ENCODE results near the gene GPR42. TPM values are rescaled to one million over a fixed set of nuclear protein-coding genes. Genes with fewer than 3 reads are reported as not detected.

GPR42 gene
- total and polyA plus RNA-seq, 7 donors, result not detected

DNA sequence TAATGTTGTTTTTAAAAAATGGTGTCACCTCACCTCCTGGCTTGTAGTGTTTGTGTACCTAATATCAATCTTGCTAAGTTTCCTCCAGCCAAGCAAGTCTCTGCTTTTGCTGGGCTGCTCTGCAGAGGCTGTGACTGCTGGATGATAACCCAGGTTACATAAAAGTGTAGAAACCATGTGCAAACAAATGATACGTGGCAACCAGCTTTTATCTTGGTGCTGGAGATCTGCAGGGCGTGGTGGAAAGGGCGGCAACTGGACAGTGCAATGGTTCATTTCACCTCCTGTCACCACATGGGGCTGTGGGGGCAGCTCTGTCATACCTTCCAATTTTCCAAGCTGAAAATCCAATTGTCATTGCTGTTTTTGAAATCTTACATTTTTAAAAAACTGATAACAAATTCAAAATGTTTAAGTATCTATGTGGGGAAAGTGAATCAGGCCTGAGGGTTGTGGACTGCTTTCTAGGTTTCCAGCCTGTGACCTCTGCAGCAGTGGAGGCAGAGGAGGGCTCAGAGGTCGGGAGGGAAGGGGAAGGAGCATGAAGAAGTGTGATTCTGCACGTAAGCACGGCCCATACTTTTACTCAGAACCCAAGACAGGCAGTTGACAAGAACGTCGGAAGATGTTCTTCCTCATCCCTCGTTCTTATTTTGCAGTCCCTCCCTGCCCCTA is 9.7 kb downstream of the GPR42 start:
- H3K4me3 ChIP-seq, result no peak overlapping the region
- TF ChIP-seq, protein P1, sequence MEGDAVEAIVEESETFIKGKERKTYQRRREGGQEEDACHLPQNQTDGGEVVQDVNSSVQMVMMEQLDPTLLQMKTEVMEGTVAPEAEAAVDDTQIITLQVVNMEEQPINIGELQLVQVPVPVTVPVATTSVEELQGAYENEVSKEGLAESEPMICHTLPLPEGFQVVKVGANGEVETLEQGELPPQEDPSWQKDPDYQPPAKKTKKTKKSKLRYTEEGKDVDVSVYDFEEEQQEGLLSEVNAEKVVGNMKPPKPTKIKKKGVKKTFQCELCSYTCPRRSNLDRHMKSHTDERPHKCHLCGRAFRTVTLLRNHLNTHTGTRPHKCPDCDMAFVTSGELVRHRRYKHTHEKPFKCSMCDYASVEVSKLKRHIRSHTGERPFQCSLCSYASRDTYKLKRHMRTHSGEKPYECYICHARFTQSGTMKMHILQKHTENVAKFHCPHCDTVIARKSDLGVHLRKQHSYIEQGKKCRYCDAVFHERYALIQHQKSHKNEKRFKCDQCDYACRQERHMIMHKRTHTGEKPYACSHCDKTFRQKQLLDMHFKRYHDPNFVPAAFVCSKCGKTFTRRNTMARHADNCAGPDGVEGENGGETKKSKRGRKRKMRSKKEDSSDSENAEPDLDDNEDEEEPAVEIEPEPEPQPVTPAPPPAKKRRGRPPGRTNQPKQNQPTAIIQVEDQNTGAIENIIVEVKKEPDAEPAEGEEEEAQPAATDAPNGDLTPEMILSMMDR (IDR thresholded peaks at IDR 0.05), result no peak
- H3K36me3 ChIP-seq (ENCODE audit: insufficient read depth in 1 of 2, low read depth in 1 of 2), result no peaks in the 10 kb centered on the region
- 51 to 58% (median 57%) methylated on average over 9 of the region's 9 CpGs for WGBS, 3 donors
- no peak overlapping the region for H3K27ac ChIP-seq
- no peaks in the 10 kb centered on the region for H3K4me1 ChIP-seq
- no peaks in the 10 kb centered on the region for H3K9me3 ChIP-seq
- ATAC-seq (no peak), DNase-seq (no peak)
- peaks cover 0 to 2% (median 0%) of the 10 kb centered on the region in 3 donors for H3K27me3 ChIP-seq (ENCODE audit: insufficient read depth in 3 of 3, low read length in 2 of 3)
- intact Hi-C loops (cut with DNase I), result no loop called here

GRCh38 chr19:35381318-35381717 is 10.4 kb downstream of the GPR42 start:
- no peak overlapping the region for H3K4me3 ChIP-seq
- H3K27me3 ChIP-seq (ENCODE audit: insufficient read depth in 3 of 3, low read length in 2 of 3), result peaks cover 0 to 2% (median 0%) of the 10 kb centered on the region in 3 donors
- no peak for ATAC-seq
- TF ChIP-seq, protein P1 (IDR thresholded peaks at IDR 0.05), result no peak
- H3K27ac ChIP-seq, result no peak overlapping the region
- intact Hi-C loops (cut with DNase I), result no loop called here
- no peaks in the 10 kb centered on the region for H3K36me3 ChIP-seq (ENCODE audit: insufficient read depth in 1 of 2, low read depth in 1 of 2)
- 42 to 67% (median 56%) methylated on average over 3 of the region's 3 CpGs for whole genome bisulfite sequencing, 3 donors
- H3K4me1 ChIP-seq, result no peaks in the 10 kb centered on the region
- no peak for DNase-seq
- no peaks in the 10 kb centered on the region for H3K9me3 ChIP-seq

DNA sequence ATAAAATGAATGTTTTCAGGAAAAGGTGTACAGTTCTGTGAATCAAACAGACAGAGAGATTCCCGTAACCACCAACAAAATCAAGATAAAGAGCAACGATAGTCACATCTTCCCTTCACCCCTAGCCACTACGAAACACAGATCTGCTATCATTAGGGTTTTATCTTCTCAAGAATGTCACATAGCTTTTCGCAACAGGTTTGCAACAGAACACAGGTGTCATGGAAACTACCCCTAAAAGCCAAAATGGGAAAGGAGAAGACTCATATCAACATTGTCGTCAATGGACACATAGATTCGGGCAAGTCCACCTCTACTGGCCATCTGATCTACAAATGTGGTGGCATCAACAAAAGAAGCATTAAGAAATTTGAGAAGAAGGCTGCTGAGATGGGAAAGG is 11.1 kb downstream of the GPR42 start:
- Histone ChIP-seq H3K9me3 (no peaks in the 10 kb centered on the region), H3K4me3 (no peak overlapping the region), H3K27ac (no peak overlapping the region), H3K27me3 (ENCODE audit: insufficient read depth in 3 of 3, low read length in 2 of 3) (peaks cover 0 to under 1% (median 0%) of the 10 kb centered on the region in 3 donors), H3K4me1 (no peaks in the 10 kb centered on the region), H3K36me3 (ENCODE audit: insufficient read depth in 1 of 2, low read depth in 1 of 2) (no peaks in the 10 kb centered on the region)
- WGBS, 3 donors, result 88 to 89% (median 89%) methylated on average over 6 of the region's 6 CpGs
- ATAC-seq (no peak), DNase-seq (no peak)
- intact Hi-C loops (cut with DNase I), result no loop called here
- TF ChIP-seq, protein P1 (IDR thresholded peaks at IDR 0.05), result no peak

DNA sequence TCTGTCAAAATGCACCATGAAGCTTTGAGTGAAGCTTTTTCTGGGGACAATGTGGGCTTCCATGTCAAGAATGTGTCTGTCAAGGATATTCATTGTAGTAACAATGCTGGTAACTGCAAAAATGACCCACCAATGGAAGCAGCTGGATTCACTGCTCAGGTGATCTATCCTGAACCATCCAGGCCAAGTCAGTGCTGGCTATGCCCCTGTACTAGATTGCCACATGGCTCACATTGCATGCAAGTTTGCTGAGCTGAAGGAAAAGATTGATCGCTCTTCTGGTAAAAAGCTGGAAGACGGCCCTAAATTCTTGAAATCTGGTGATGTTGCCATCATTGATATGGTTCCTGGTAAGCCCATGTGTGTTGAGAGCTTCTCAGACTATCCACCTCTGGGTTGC is 12.7 kb downstream of the GPR42 start:
- H3K36me3 ChIP-seq (ENCODE audit: insufficient read depth in 1 of 2, low read depth in 1 of 2), result no peaks in the 10 kb centered on the region
- TF ChIP-seq, protein P1 (IDR thresholded peaks at IDR 0.05), result no peak
- H3K4me3 ChIP-seq, result no peak overlapping the region
- H3K4me1 ChIP-seq, result no peaks in the 10 kb centered on the region
- no peak for ATAC-seq
- H3K27me3 ChIP-seq (ENCODE audit: insufficient read depth in 3 of 3, low read length in 2 of 3), result no peaks in the 10 kb centered on the region
- H3K9me3 ChIP-seq, result no peaks in the 10 kb centered on the region
- no peak for DNase-seq
- 87 to 98% (median 89%) methylated on average over 2 of the region's 2 CpGs for WGBS, 3 donors
- H3K27ac ChIP-seq, result no peak overlapping the region
- intact Hi-C loops (cut with DNase I), result no loop called here
